ENCODE results near the gene KRTAP5-3.
A peak's percentile ranks its signal among the peaks of the same experiment; 100 is the strongest.

Gene KRTAP5-3

DNA sequence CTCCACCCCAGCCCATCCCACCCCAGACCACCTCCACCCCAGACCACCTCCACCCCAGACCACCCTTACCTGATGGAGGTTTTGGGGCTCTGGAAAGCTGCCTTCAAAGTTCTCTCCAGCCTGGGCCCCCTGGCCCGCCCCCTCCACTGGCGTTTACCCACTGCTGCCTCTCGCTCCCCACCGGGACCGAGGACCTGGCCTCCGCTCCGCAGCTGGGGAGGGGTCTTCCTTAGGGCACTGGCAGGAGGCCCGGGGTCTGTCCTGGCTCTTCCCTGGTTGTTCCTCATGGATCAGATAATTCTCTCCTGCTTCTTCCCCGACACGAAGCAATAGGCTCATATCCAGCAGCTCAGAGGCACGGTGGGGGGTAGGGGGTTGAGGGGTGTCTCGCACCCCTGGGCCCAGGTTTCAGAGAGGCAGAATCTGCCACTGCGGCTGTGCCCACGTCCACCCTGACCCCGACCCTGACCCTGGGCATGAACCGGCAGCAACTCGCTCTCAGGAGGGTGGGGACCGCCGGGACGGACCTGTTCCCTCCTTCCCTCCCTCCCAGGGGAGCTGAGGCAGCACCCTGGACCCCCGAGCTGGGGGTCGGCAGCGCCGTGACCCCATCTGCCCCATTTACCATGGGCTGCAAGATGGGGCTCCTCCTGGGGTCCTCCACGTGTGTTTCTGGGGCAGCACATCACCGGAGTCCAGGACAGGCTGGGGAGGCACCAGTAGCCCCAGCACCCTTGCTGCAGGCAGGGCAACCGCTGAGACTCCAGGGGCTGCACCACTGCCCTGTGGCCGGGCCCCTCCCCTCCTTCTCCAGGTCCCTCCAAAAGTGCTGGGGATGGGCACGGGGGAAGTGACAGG lies 34.3 kb upstream of the KRTAP5-3 start:
- no peak for DNase-seq (ENCODE audit: low read depth)

GRCh38 chr11:1641096-1641495 lies 32.8 kb upstream of the KRTAP5-3 start:
- DNase-seq (ENCODE audit: low read depth): no peak

GRCh38 chr11:1640076-1640946 lies 32.0 kb upstream of the KRTAP5-3 start:
- no peak for DNase-seq (ENCODE audit: low read depth)

- DNase-seq (ENCODE audit: low read depth): no peak
These were observed 31.4 kb upstream of the KRTAP5-3 start for GRCh38 chr11:1639666-1640065.

DNA sequence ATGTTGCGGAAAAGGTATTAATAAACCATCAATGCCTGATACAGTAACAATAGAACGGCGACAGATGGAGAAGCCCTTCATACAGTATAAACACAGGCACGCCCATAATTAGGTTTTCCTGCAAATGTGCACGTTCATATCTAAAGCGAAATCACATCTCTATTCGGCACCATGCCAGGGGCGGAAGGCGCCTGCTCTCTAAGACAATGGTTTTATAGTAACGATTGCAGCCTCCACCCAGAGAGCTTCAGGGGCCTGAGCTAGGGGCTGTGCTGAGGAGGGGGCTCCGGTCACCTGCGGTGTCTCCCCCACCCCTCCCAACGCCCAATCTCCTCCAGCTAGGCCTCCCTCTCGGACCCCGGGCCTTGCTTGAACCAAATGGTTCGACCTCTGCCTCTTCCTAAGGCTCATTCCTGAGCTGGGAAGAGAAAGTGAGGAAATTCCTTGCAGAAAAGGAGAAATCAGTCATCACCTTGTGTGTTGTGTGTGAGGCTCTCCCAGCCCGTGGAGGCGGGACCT lies 30.9 kb upstream of the KRTAP5-3 start:
- no peak for DNase-seq (ENCODE audit: low read depth)

- no peak for DNase-seq (ENCODE audit: low read depth)
These were observed 30.1 kb upstream of the KRTAP5-3 start for GRCh38 chr11:1638344-1638743.

GRCh38 chr11:1637628-1638027 lies 29.4 kb upstream of the KRTAP5-3 start:
- DNase-seq (ENCODE audit: low read depth): no peak

- DNase-seq (ENCODE audit: low read depth): no peak
These were observed 28.2 kb upstream of the KRTAP5-3 start for GRCh38 chr11:1636291-1636950.

DNA sequence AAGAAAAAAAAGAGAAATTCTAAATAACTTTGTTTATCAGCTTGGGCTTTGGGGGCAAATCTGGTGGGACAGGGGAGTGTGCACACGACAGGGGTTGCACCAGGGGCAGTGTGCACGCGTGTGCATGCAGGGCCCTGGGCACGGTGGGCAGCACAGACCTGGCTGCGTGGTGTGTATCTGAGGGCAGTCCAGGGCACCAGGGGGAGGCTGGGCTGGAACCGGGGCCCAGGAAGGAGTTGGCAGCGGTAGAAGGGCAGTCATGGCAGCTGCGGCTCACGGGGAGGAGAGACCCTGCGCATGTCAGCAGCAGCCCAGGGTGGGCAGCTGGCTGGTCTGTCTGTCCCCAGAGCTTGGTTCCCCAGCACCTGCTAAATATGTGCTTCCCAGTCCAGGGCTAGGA lies 25.6 kb upstream of the KRTAP5-3 start:
- no peak for DNase-seq (ENCODE audit: low read depth)

DNA sequence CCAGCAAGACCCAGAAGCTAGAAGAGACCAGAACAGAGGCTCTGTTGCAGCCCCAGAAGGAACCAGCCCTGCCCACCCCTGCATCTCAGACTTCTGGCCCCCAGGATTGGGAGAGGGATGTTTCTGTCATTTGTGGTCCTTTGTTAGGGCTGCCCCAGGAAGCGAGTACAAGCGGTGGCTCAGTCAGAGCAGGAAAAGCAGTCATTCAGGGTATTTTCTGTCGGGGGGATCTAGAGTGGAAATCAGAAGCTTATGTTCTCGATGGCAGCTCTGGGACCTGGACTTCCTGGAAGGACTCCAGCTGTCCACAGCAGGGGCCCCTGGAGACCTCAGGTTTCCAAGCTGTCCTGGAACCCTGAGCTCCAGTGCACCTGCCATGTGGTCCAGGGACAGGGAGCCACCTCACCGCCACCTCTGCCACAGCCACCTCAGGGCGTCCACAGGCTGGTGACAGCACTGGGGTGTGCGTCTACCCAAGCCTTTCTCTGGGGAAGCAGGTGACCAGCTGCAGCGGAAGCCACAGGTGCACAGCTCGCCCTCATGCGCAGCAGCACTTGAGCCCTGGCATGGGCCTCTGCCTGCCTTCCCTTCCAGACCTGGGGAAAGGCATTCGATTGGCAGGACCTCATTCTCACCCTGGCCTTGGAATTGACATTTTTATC lies 23.9 kb upstream of the KRTAP5-3 start:
- DNase-seq (ENCODE audit: low read depth): no peak

DNA sequence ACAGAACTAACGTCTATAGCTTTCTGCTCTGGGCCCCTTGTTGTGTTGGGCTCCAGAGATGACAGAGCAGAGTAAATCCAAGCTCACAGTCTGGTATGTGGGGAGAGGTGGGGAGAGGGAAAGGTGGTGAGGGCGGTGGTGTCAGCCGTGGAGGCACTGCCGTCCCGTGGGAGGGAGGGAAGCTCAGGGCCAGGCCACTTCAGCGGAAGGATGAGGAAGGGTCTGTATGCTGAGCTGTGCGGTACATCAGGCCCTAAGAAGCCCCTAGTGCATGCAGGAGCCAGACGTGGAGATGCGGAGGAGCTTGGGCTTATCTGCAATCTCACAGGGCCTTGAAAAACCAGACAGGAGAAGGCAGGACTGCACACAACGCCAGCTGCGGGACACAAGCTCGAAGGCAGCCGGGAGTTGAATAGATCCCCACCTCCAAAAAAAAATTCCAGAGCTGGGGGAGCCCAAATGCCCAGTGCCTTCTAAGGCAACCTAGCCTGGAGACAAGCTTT lies 22.9 kb upstream of the KRTAP5-3 start:
- no peak for DNase-seq (ENCODE audit: low read depth)

- DNase-seq (ENCODE audit: low read depth): no peak
These were observed 22.0 kb upstream of the KRTAP5-3 start for GRCh38 chr11:1630271-1630670.

- DNase-seq (ENCODE audit: low read depth): no peak
These were observed 21.3 kb upstream of the KRTAP5-3 start, which contains the start of gene KRTAP5-5 for GRCh38 chr11:1629326-1630185. KRTAP5-5 (plus strand) TSS chr11:1629775; CDS start chr11:1629841, 66 bp downstream.

DNA sequence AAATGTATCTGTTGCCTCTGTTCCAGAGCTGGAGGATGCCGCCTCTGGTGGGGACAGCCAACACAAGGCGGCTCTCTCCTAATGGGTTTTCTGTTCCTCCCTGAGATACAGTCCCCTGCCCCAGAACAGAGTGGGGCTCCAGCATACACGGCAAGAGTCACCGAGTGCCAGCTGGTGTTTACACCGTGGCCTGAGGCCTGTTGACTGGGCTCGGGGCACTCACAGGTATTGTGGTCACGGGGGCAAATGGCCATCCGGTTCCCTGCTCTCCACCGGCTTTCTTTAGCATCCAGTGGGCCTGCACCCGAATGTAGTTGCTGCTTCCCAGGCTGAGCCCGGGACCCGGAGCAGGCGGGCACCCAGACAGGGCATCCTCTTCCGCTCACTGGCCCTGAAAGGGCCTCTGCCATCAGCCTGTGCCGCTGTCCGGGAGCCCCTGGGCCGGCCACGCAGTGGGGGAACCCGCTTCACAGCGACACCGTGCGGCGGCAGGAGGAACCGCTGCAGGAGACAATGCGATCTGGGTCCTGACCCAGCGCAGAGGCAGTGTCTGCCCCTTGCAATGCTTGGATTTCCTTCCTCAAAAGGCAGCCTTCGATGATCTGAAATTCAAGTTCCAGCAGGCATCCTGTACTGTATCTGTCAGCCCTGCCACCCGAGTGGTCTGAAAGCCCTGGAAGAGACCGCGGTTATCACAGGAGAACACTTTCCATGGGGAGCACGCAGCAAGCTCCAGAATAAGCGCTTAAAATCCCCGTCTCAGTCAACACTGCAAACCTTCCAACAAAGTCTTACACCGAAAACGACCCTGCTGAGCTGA lies 20.5 kb upstream of the KRTAP5-3 start:
- DNase-seq (ENCODE audit: low read depth): peak; percentile 34

DNA sequence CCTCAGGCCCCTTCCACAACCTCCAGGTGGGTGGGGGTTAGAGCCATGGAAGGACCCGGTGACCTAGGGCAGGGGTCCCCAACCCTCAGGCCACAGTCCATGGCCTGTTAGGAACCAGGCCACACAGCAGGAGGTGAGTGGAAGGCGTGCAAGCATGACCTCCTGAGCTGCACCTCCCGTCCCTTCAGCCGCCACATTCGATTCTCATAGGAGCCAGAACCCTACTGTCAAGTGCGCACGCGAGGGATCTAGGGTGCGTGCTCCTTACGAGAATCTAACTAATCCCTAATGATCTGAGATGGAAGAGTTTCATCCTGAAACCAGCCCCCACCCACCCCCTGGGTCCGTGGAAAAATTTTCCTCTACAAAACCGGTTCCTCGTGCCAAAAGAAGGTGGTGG lies 17.3 kb upstream of the KRTAP5-3 start:
- no peak for DNase-seq (ENCODE audit: low read depth)

DNA sequence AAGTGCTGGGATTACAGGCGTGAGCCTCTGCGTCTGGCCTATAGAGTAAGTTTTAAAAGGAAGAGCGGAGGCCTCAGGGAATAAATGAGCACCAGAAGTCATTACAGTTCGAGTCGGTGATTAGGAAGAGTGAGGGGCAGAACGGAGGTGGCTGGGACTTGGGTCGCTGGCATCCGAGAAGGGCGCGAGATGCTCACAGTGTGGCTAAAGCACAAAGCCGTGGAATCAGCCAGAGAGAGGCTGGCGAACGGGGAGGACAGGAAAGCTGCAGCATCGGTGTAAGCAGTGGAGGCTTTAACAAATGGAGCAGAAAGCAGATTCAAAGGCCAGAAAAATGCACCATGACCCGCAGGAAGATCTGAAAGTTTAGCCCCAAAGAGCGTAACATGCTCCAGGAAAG lies 16.4 kb upstream of the KRTAP5-3 start:
- DNase-seq (ENCODE audit: low read depth): no peak

- DNase-seq (ENCODE audit: low read depth): no peak
These were observed 15.5 kb upstream of the KRTAP5-3 start for GRCh38 chr11:1623716-1624115.

DNA sequence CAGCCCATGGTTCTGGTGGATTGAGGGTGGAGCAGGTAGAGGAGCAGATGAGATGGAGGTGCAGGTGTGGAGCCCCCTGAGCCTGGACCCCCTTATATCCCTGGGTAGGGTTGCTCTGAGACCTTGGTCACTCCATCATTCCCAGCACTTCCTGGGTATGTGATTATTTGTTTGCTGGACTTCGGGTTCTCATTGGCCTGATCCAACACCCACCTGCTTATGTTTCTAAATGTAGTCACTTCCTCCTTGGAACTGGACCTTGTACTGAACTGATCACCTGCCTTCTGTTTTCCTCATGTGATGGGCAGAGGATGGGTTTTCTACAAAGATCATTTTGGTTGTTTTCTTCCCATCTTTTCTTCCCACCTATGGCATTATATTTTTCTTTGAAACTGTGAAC lies 13.8 kb upstream of the KRTAP5-3 start, which contains the start of gene KRTAP5-4:
Gene KRTAP5-4, minus strand, starts transcription at position 53 of the 400 bp plus-strand sequence. Its CDS starts 45 bp downstream, at position 8.
- DNase-seq (ENCODE audit: low read depth): no peak

- DNase-seq (ENCODE audit: low read depth): no peak
These were observed 11.2 kb upstream of the KRTAP5-3 start for GRCh38 chr11:1619449-1619848.
